ENCODE data around the gene SYNCRIP. TPM values are rescaled to one million over a fixed set of nuclear protein-coding genes. Genes with fewer than 3 reads are reported as not detected.

SYNCRIP gene
- total and polyA plus RNA-seq, 4 donors, result 27.8 to 41.7 (median 30.4) TPM

GRCh38 chr6:85678026-85678601 lies 35.4 kb upstream of the SYNCRIP start:
- Histone ChIP-seq H3K9me3 (ENCODE audit: control insufficient read depth in 4 of 4, low read length in 3 of 4) (no peaks in the 10 kb centered on the region), H3K27ac (ENCODE audit: low read depth in 1 of 2, low read length in 2 of 2) (peak overlapping the region; percentile 75 to 93), H3K9ac (ENCODE audit: low read depth in 1 of 2, low read length in 2 of 2) (peak overlapping the region; percentile 94 to 99), H3K36me3 (ENCODE audit: control insufficient read depth in 4 of 4, insufficient read depth in 3 of 4, low read depth in 1 of 4, low read length in 3 of 4) (peaks cover 0 to 2% (median 0%) of the 10 kb centered on the region in 4 donors), H3K4me3 (ENCODE audit: low read depth in 1 of 3, low read length in 3 of 3) (peak overlapping the region; percentile 75 to 100 (median 96)), H3K27me3 (ENCODE audit: control insufficient read depth in 4 of 4, insufficient read depth in 4 of 4, low read length in 3 of 4) (no peaks in the 10 kb centered on the region), H3K4me1 (ENCODE audit: control insufficient read depth in 4 of 4, insufficient read depth in 4 of 4, low read length in 3 of 4) (peaks cover 4 to 33% (median 25%) of the 10 kb centered on the region in 4 donors)
- under 1% methylated on average over 34 of the region's 34 CpGs for WGBS
- no peak for DNase-seq (ENCODE audit: low spot score)
- TF ChIP-seq RXRA (IDR thresholded peaks at IDR 0.05), result peak in 1 of 2 donors; percentile 9
- peak; percentile 56 for TF ChIP-seq ATF3 (IDR thresholded peaks at IDR 0.05)
- no peak for TF ChIP-seq SP1 (IDR thresholded peaks at IDR 0.05)
- TF ChIP-seq JUND (IDR thresholded peaks at IDR 0.05), result peak in 1 of 2 donors; percentile 11

GRCh38 chr6:85677234-85677956 lies 34.7 kb upstream of the SYNCRIP start:
- H3K27ac ChIP-seq (ENCODE audit: low read depth in 1 of 2, low read length in 2 of 2), result peak overlapping the region; percentile 75 to 93
- peaks cover 4 to 33% (median 25%) of the 10 kb centered on the region in 4 donors for H3K4me1 ChIP-seq (ENCODE audit: control insufficient read depth in 4 of 4, insufficient read depth in 4 of 4, low read length in 3 of 4)
- no peak for DNase-seq (ENCODE audit: low spot score)
- H3K4me3 ChIP-seq (ENCODE audit: low read depth in 1 of 3, low read length in 3 of 3), result peak overlapping the region; percentile 75 to 100 (median 96)
- no peak for TF ChIP-seq NR2F2 (IDR thresholded peaks at IDR 0.05)
- peak; percentile 67 to 68 for TF ChIP-seq RAD21 (IDR thresholded peaks at IDR 0.05)
- TF ChIP-seq FOXA1 (IDR thresholded peaks at IDR 0.05), result no peak
- TF ChIP-seq RXRA (IDR thresholded peaks at IDR 0.05), result no peak
- no peak for TF ChIP-seq ATF3 (IDR thresholded peaks at IDR 0.05)
- no peaks in the 10 kb centered on the region for H3K27me3 ChIP-seq (ENCODE audit: control insufficient read depth in 4 of 4, insufficient read depth in 4 of 4, low read length in 3 of 4)
- peaks cover 0 to 2% (median 0%) of the 10 kb centered on the region in 4 donors for H3K36me3 ChIP-seq (ENCODE audit: control insufficient read depth in 4 of 4, insufficient read depth in 3 of 4, low read depth in 1 of 4, low read length in 3 of 4)
- H3K9me3 ChIP-seq (ENCODE audit: control insufficient read depth in 4 of 4, low read length in 3 of 4), result no peaks in the 10 kb centered on the region
- peak overlapping the region; percentile 94 to 99 for H3K9ac ChIP-seq (ENCODE audit: low read depth in 1 of 2, low read length in 2 of 2)
- 0% methylated on average over 12 of the region's 12 CpGs for WGBS

- Histone ChIP-seq H3K9ac (ENCODE audit: low read depth in 1 of 2, low read length in 2 of 2) (peak overlapping the region; percentile 94 to 99), H3K4me1 (ENCODE audit: control insufficient read depth in 4 of 4, insufficient read depth in 4 of 4, low read length in 3 of 4) (peaks cover 4 to 33% (median 25%) of the 10 kb centered on the region in 4 donors), H3K27ac (ENCODE audit: low read depth in 1 of 2, low read length in 2 of 2) (peak overlapping the region in 1 of 2 donors; percentile 23), H3K36me3 (ENCODE audit: control insufficient read depth in 4 of 4, insufficient read depth in 3 of 4, low read depth in 1 of 4, low read length in 3 of 4) (peaks cover 0 to 6% (median 0%) of the 10 kb centered on the region in 4 donors), H3K4me3 (ENCODE audit: low read depth in 1 of 3, low read length in 3 of 3) (peak overlapping the region; percentile 75 to 100 (median 96)), H3K27me3 (ENCODE audit: control insufficient read depth in 4 of 4, insufficient read depth in 4 of 4, low read length in 3 of 4) (no peaks in the 10 kb centered on the region), H3K9me3 (ENCODE audit: control insufficient read depth in 4 of 4, low read length in 3 of 4) (no peaks in the 10 kb centered on the region)
- no peak for DNase-seq (ENCODE audit: low spot score)
- TF ChIP-seq ATF3 (IDR thresholded peaks at IDR 0.05) (no peak), SP1 (IDR thresholded peaks at IDR 0.05) (no peak), ZBTB33 (IDR thresholded peaks at IDR 0.05) (no peak), TAF1 (conservative IDR thresholded peaks at IDR 0.05) (peak; percentile 45), FOXA2 (IDR thresholded peaks at IDR 0.05) (no peak), MAX (IDR thresholded peaks at IDR 0.05) (no peak), RAD21 (IDR thresholded peaks at IDR 0.05) (peak in 1 of 2 donors; percentile 38), YY1 (IDR thresholded peaks at IDR 0.05) (peak; percentile 49), RXRA (IDR thresholded peaks at IDR 0.05) (peak in 1 of 2 donors; percentile 22)
- WGBS, result 7% methylated on average over 6 of the region's 6 CpGs
Observed at GRCh38 chr6:85676086-85676729, 33.5 kb upstream of the SYNCRIP start.

All from liver (tissue), 9 donors.